HEK293 (cell line): ENCODE results near the gene SPATA24.

Experiments used
- CTCF ChIA-PET: fragments of 350-600 bp; formaldehyde crosslinking; extraction: SDS; loops from one replicate; lab custom pipeline; 2021; ENCODE audit warnings: antibody characterized with exemption; lab: Yijun Ruan, JAX
- POLR2A ChIA-PET: fragments of 300-600 bp; formaldehyde crosslinking; extraction: SDS; loops from one replicate; lab custom pipeline; 2020; ENCODE audit warnings: antibody characterized with exemption, inconsistent platforms; lab: Yijun Ruan, JAX
- H3K27ac ChIP-seq: fragments of 200-500 bp; sonication (Bioruptor generic); 2 replicates; pipeline ENCODE4 v1.5.1; 2014; ENCODE audit warnings: low read depth, low read length, control low read depth, inconsistent platforms; ENCODE audit errors: extremely low read depth
- H3K36me3 ChIP-seq, 2 experiments: fragments of 200-500 bp in 1 of 2; sonication (Bioruptor generic) in 1 of 2; 1 replicate in 1 of 2; 2 replicates in 1 of 2; pipeline ENCODE4 v1.5.1; 2014 to 2017; ENCODE audit warnings: inconsistent platforms in 2 of 2, low read length in 2 of 2; ENCODE audit not compliant: control insufficient read depth in 2 of 2, insufficient read depth in 1 of 2
- H3K4me1 ChIP-seq: fragments of 200-500 bp; sonication (Bioruptor generic); 2 replicates; pipeline ENCODE4 v1.5.1; 2014; ENCODE audit warnings: mild to moderate bottlenecking, low read length, inconsistent platforms; ENCODE audit not compliant: control insufficient read depth, insufficient read depth
- H3K4me3 ChIP-seq: 2 replicates; pipeline ENCODE4 v1.5.1; 2011; ENCODE audit warnings: low read depth, mild to moderate bottlenecking, control low read depth, low read length, moderate library complexity
- H3K9me3 ChIP-seq: fragments of 200-500 bp; sonication (Bioruptor generic); 2 replicates; pipeline ENCODE4 v1.5.1; 2014; ENCODE audit warnings: low read depth, low read length, inconsistent platforms; ENCODE audit not compliant: control insufficient read depth, insufficient read depth
- BCL11A ChIP-seq: fragments of 450-650 bp; formaldehyde crosslinking; IDR thresholded peaks from 2 replicates; pipeline ENCODE4 v1.5.1; 2016; ENCODE audit warnings: low read depth, missing biosample characterization, missing genetic modification characterization
- EGR2 ChIP-seq: fragments of 450-650 bp; formaldehyde crosslinking; IDR thresholded peaks from 2 replicates; pipeline ENCODE4 v1.5.1; 2016; ENCODE audit warnings: low read depth, missing biosample characterization, missing genetic modification characterization
- REST ChIP-seq: fragments of 450-650 bp; formaldehyde crosslinking; IDR thresholded peaks from 2 replicates; pipeline ENCODE4 v1.5.1; 2016; ENCODE audit warnings: missing biosample characterization, missing genetic modification characterization
- SP2 ChIP-seq: fragments of 450-650 bp; formaldehyde crosslinking; IDR thresholded peaks from 2 replicates; pipeline ENCODE4 v1.5.1; 2016; ENCODE audit warnings: missing biosample characterization, missing genetic modification characterization
- ZBTB11 ChIP-seq: fragments of 450-650 bp; formaldehyde crosslinking; conservative IDR thresholded peaks from 2 replicates; pipeline ENCODE4 v1.5.1; 2016; ENCODE audit warnings: low read depth, missing biosample characterization, missing genetic modification characterization
- ZBTB48 ChIP-seq: fragments of 450-650 bp; formaldehyde crosslinking; IDR thresholded peaks from 2 replicates; pipeline ENCODE4 v1.5.1; 2016; ENCODE audit warnings: missing biosample characterization, missing genetic modification characterization
- ZNF157 ChIP-seq: fragments of 450-650 bp; formaldehyde crosslinking; IDR thresholded peaks from 2 replicates; pipeline ENCODE4 v1.5.1; 2016; ENCODE audit warnings: missing biosample characterization, missing genetic modification characterization
- ZNF274 ChIP-seq, 2 experiments: fragments of 200-500 bp in 1 of 2; fragments of 450-650 bp in 1 of 2; sonication (Bioruptor generic) in 1 of 2; formaldehyde crosslinking in 1 of 2; IDR thresholded peaks; 2 replicates each; pipeline versions ENCODE4 v1.5.1 to v1.6.1; 2014 to 2016; ENCODE audit warnings: borderline replicate concordance in 1 of 2, inconsistent platforms in 1 of 2, low read length in 1 of 2, missing biosample characterization in 1 of 2, missing genetic modification characterization in 1 of 2
- ZNF280C ChIP-seq: fragments of 450-650 bp; formaldehyde crosslinking; IDR thresholded peaks from 2 replicates; pipeline ENCODE4 v1.5.1; 2016; ENCODE audit warnings: missing biosample characterization, missing genetic modification characterization
- ZNF341 ChIP-seq: fragments of 450-650 bp; formaldehyde crosslinking; IDR thresholded peaks from 2 replicates; pipeline ENCODE4; 2016; ENCODE audit warnings: low read depth, missing biosample characterization, missing genetic modification characterization
- ZNF48 ChIP-seq: fragments of 450-650 bp; formaldehyde crosslinking; IDR thresholded peaks from 2 replicates; pipeline ENCODE4 v1.5.1; 2016; ENCODE audit warnings: missing biosample characterization, missing genetic modification characterization
- ZNF555 ChIP-seq: fragments of 450-650 bp; formaldehyde crosslinking; conservative IDR thresholded peaks from 2 replicates; pipeline ENCODE4 v1.5.1; 2017; ENCODE audit warnings: missing biosample characterization, mild to moderate bottlenecking, missing genetic modification characterization, inconsistent platforms
- ZNF560 ChIP-seq: fragments of 450-650 bp; formaldehyde crosslinking; IDR thresholded peaks from 2 replicates; pipeline ENCODE4 v1.5.1; 2017; ENCODE audit warnings: missing biosample characterization, missing genetic modification characterization, borderline replicate concordance
- ZNF596 ChIP-seq: fragments of 450-650 bp; IDR thresholded peaks from 2 replicates; pipeline ENCODE4 v1.5.0; 2018; ENCODE audit warnings: missing biosample characterization, mild to moderate bottlenecking, missing genetic modification characterization, moderate library complexity
- ZNF677 ChIP-seq: fragments of 450-650 bp; IDR thresholded peaks from 2 replicates; pipeline ENCODE4 v1.5.0; 2018; ENCODE audit warnings: missing biosample characterization, mild to moderate bottlenecking, missing genetic modification characterization, moderate library complexity
- ZSCAN16 ChIP-seq: fragments of 450-650 bp; formaldehyde crosslinking; IDR thresholded peaks from 2 replicates; pipeline ENCODE4 v1.5.1; 2016; ENCODE audit warnings: missing biosample characterization, missing genetic modification characterization
- ZSCAN18 ChIP-seq: fragments of 450-650 bp; formaldehyde crosslinking; IDR thresholded peaks from 2 replicates; pipeline ENCODE4 v1.5.1; 2016; ENCODE audit warnings: missing biosample characterization, missing genetic modification characterization

SPATA24 gene

GRCh38 chr5:139413153-139413552 lies 9.3 kb upstream of the SPATA24 start:
- CTCF ChIA-PET = interaction anchor here (1.0 to 1.4 kb wide), 3 partner anchors 9 to 24 kb away, joined by 3 to 11 read pairs (median 4); partner anchors contain the start of gene SPATA24
- TF ChIP-seq ZNF280C (tag by site-specific recombination) (no peak), ZNF48 (no peak), ZNF157 (tag by site-specific recombination) (no peak), ZBTB11 (tag by site-specific recombination) (no peak), ZNF677 (tag by site-specific recombination) (no peak), ZNF341 (tag by site-specific recombination) (no peak), SP2 (tag by site-specific recombination) (no peak), ZNF596 (tag by site-specific recombination) (no peak), EGR2 (tag by site-specific recombination) (no peak), ZBTB48 (tag by site-specific recombination) (no peak), ZSCAN18 (tag by site-specific recombination) (no peak), ZNF555 (tag by site-specific recombination) (no peak), BCL11A (tag by site-specific recombination) (no peak), ZNF560 (tag by site-specific recombination) (no peak), ZNF274 (IDR thresholded peaks at IDR 0.05; ENCODE audit: low read length) (no peak), ZNF274 (tag by site-specific recombination; IDR thresholded peaks at IDR 0.05; ENCODE audit: borderline replicate concordance) (no peak)
- POLR2A ChIA-PET = no interaction called here
- Histone ChIP-seq H3K4me1 (peaks cover 3% of the 10 kb centered on the region; the same call in 1 of the 2 replicates), H3K27ac (no peak overlapping the region), H3K4me3 (no peak overlapping the region), H3K9me3 (no peaks in the 10 kb centered on the region), H3K36me3 (peaks cover 7 to 47% of the 10 kb centered on the region in 2 experiments)

- H3K9me3 ChIP-seq = no peaks in the 10 kb centered on the region
- ChIA-PET POLR2A (no interaction called here), CTCF (interaction anchor here (0.6 to 3.1 kb wide), 6 partner anchors 8 to 160 kb away, joined by 3 to 19 read pairs (median 5); partner anchors contain the start of gene SPATA24)
- H3K27ac ChIP-seq = no peak overlapping the region
- peaks cover 0 to 36% of the 10 kb centered on the region in 2 experiments for H3K36me3 ChIP-seq
- no peak overlapping the region for H3K4me3 ChIP-seq
- H3K4me1 ChIP-seq = no peaks in the 10 kb centered on the region
- TF ChIP-seq REST (tag by site-specific recombination) = no peak
- no peak for TF ChIP-seq ZSCAN16 (tag by site-specific recombination)
These were observed 7.3 kb upstream of the SPATA24 start for GRCh38 chr5:139410993-139411828.
